CD14-positive monocyte (primary cell): Measurements from ENCODE around the gene SLC52A3. TPM values are rescaled to one million over a fixed set of nuclear protein-coding genes. Genes with fewer than 3 reads are reported as not detected.

Source experiments
- DNase-seq, 3 donors: peaks; one replicate each; pipeline ENCODE4 v3.0.0-alpha.2; 2011 to 2022
- H2AFZ ChIP-seq: 2 replicates; pipeline ENCODE4 v1.6.0; 2012; ENCODE audit warnings: mild to moderate bottlenecking, low read depth, low read length, inconsistent platforms; ENCODE audit not compliant: insufficient read depth, poor library complexity, severe bottlenecking
- H3K27ac ChIP-seq, 2 donors: 1 replicate in 1 of 2; 2 replicates in 1 of 2; pipeline ENCODE4 v1.5.1; 2012 to 2013; ENCODE audit warnings: low read length in 2 of 2, control low read depth in 1 of 2, inconsistent platforms in 1 of 2, low read depth in 1 of 2, mild to moderate bottlenecking in 1 of 2
- H3K27me3 ChIP-seq, 2 donors: one replicate each; pipeline versions ENCODE4 v1.6.0 to v1.6.1; 2011 to 2013; ENCODE audit warnings: low read length in 2 of 2; ENCODE audit not compliant: control insufficient read depth in 2 of 2, insufficient read depth in 2 of 2
- H3K36me3 ChIP-seq, 2 donors: replicated peaks in 1 of 2; 1 replicate in 1 of 2; 2 replicates in 1 of 2; pipeline versions ENCODE4 v1.5.1 to v1.6.1; 2012 to 2013; ENCODE audit warnings: low read length in 2 of 2, control low read depth in 1 of 2, inconsistent platforms in 1 of 2, mild to moderate bottlenecking in 1 of 2; ENCODE audit not compliant: insufficient read depth in 2 of 2, control insufficient read depth in 1 of 2
- H3K4me1 ChIP-seq, 2 donors: 1 replicate in 1 of 2; 2 replicates in 1 of 2; pipeline versions ENCODE4 v1.5.1 to v1.6.1; 2012 to 2013; ENCODE audit warnings: low read length in 2 of 2, control low read depth in 1 of 2, inconsistent platforms in 1 of 2, mild to moderate bottlenecking in 1 of 2, moderate library complexity in 1 of 2; ENCODE audit not compliant: insufficient read depth in 2 of 2, control insufficient read depth in 1 of 2
- H3K4me2 ChIP-seq: replicated peaks from 2 replicates; pipeline ENCODE3; 2012; ENCODE audit warnings: low read length, moderate library complexity, mild to moderate bottlenecking; ENCODE audit not compliant: poor library complexity, severe bottlenecking; ENCODE audit errors: extremely low read depth
- H3K4me3 ChIP-seq, 3 experiments: fragments of 200-600 bp in 1 of 3; sonication (generic) in 1 of 3; replicated peaks in 1 of 3; 1 replicate in 2 of 3; 2 replicates in 1 of 3; pipeline ENCODE4 v1.5.1; 2011 to 2013; ENCODE audit warnings: low read length in 3 of 3, mild to moderate bottlenecking in 3 of 3, control low read depth in 2 of 3, low read depth in 2 of 3, inconsistent platforms in 1 of 3, moderate library complexity in 1 of 3
- H3K79me2 ChIP-seq: 2 replicates; pipeline ENCODE4 v1.6.0; 2012; ENCODE audit warnings: mild to moderate bottlenecking, control low read depth, inconsistent platforms, low read length, moderate library complexity; ENCODE audit not compliant: insufficient read depth
- H3K9ac ChIP-seq: 2 replicates; pipeline ENCODE4 v1.6.0; 2017; ENCODE audit warnings: low read length, mild to moderate bottlenecking; ENCODE audit not compliant: insufficient read depth, poor library complexity, severe bottlenecking
- H3K9me3 ChIP-seq, 2 donors: replicated peaks in 1 of 2; 1 replicate in 1 of 2; 2 replicates in 1 of 2; pipeline versions ENCODE4 v1.5.1 to v1.6.1; 2012 to 2013; ENCODE audit warnings: low read length in 2 of 2, control low read depth in 1 of 2; ENCODE audit not compliant: control insufficient read depth in 1 of 2, insufficient read depth in 1 of 2
- H4K20me1 ChIP-seq: 2 replicates; pipeline ENCODE4 v1.6.0; 2012; ENCODE audit warnings: mild to moderate bottlenecking, low read length, control low read depth, moderate library complexity; ENCODE audit not compliant: insufficient read depth
- H3K27ac Mint-ChIP-seq, 7 donors: one replicate each; pipeline ENCODE4 v1.8.0; 2020; ENCODE audit warnings: mild to moderate bottlenecking in 7 of 7, mixed read lengths in 7 of 7, moderate library complexity in 6 of 7, inconsistent platforms in 2 of 7
- H3K27me3 Mint-ChIP-seq, 3 donors: one replicate each; pipeline ENCODE4 v1.8.0; 2021 to 2022; ENCODE audit warnings: low read depth in 3 of 3, mild to moderate bottlenecking in 3 of 3, mixed read lengths in 3 of 3, moderate library complexity in 3 of 3, inconsistent platforms in 1 of 3
- H3K36me3 Mint-ChIP-seq, 2 donors: one replicate each; pipeline ENCODE4 v1.8.0; 2020; ENCODE audit warnings: mixed read lengths in 2 of 2, inconsistent platforms in 1 of 2, mild to moderate bottlenecking in 1 of 2
- H3K4me1 Mint-ChIP-seq: one replicate; pipeline ENCODE4 v1.8.0; 2020; ENCODE audit warnings: mild to moderate bottlenecking, mixed read lengths
- H3K4me3 Mint-ChIP-seq, 2 donors: one replicate each; pipeline ENCODE4 v1.8.0; 2020; ENCODE audit warnings: mild to moderate bottlenecking in 2 of 2, mixed read lengths in 2 of 2, moderate library complexity in 1 of 2
- H3K9me3 Mint-ChIP-seq, 7 donors: one replicate each; pipeline ENCODE4 v1.8.0; 2020 to 2022; ENCODE audit warnings: mixed read lengths in 7 of 7, mild to moderate bottlenecking in 6 of 7, moderate library complexity in 6 of 7, inconsistent platforms in 2 of 7
- CTCF ChIP-seq: fragments of 200-600 bp; IDR thresholded peaks from one replicate; pipeline ENCODE4 v1.8.0; 2022; ENCODE audit warnings: antibody characterized with exemption, mild to moderate bottlenecking
- WGBS: methylation state at CpG from one replicate; pipeline ENCODE4 v1.1.5; 2013; ENCODE audit warnings: missing lambda C conversion rate; ENCODE audit not compliant: insufficient coverage; 5-methylcytosine and 5-hydroxymethylcytosine counted together
- intact Hi-C, 2 donors: fragments of 100-400 bp; cut with micrococcal nuclease; formaldehyde crosslinking; loops; one replicate each; pipeline versions ENCODE4 v1.15.0 to v1.15.1; 2023
- polyA plus RNA-seq, 3 donors: library from polyadenylated mRNA; depleted of rRNA in 1 of 3; unstranded in 2 of 3; stranded (reverse) in 1 of 3; fragments of 300-500 nt in 2 of 3; fragments of >200 nt in 1 of 3; fragmentation: Illumina TruSeq in 2 of 3; gene quantifications; 1 replicate in 2 of 3; 2 replicates in 1 of 3; pipeline ENCODE4 v1.2.3, GENCODE V29; 2012 to 2021

SLC52A3 gene
- polyA plus RNA-seq, 3 donors, result not detected

GRCh38 chr20:739736-740135 is 28.6 kb downstream of the SLC52A3 start:
- no peak for TF ChIP-seq CTCF
- Histone ChIP-seq H3K27me3 (no peaks in the 10 kb centered on the region), H4K20me1 (no peaks in the 10 kb centered on the region), H2AFZ (no peak overlapping the region), H3K36me3 (no peaks in the 10 kb centered on the region), H3K27ac (no peak overlapping the region), H3K4me1 (no peaks in the 10 kb centered on the region), H3K9ac (no peak overlapping the region), H3K9me3 (peaks cover 7 to 8% of the 10 kb centered on the region in 2 donors), H3K79me2 (no peaks in the 10 kb centered on the region), H3K4me3 (no peak overlapping the region), H3K4me2 (no peak overlapping the region)
- intact Hi-C loops, result loop anchor here (5.0 kb wide), 1 partner anchor 177 kb away; no protein-coding TSS in a partner anchor
- no peak for DNase-seq
- Mint-ChIP-seq H3K36me3 (no peaks in the 10 kb centered on the region), H3K27ac (no peak overlapping the region), H3K4me1 (no peaks in the 10 kb centered on the region), H3K4me3 (no peak overlapping the region), H3K27me3 (peaks cover 0 to 6% (median 6%) of the 10 kb centered on the region in 3 donors), H3K9me3 (peaks cover 2 to 30% (median 12%) of the 10 kb centered on the region in 7 donors)
- no CpG with 5 or more reads among the region's 8 CpGs for WGBS

GRCh38 chr20:733861-734260 is 34.4 kb downstream of the SLC52A3 start:
- no peaks in the 10 kb centered on the region for H3K79me2 ChIP-seq
- no peak overlapping the region for H2AFZ ChIP-seq
- no peak overlapping the region for H3K4me2 ChIP-seq
- DNase-seq, result no peak
- H3K4me1 ChIP-seq, result no peaks in the 10 kb centered on the region
- no peaks in the 10 kb centered on the region for H3K36me3 ChIP-seq
- no peak overlapping the region for H3K9ac ChIP-seq
- no peak overlapping the region for H3K4me3 ChIP-seq
- 90% methylated on average over 7 of the region's 7 CpGs for WGBS
- Mint-ChIP-seq H3K27ac (no peak overlapping the region), H3K27me3 (peaks cover 21 to 26% (median 25%) of the 10 kb centered on the region in 3 donors), H3K4me1 (no peaks in the 10 kb centered on the region), H3K36me3 (no peaks in the 10 kb centered on the region), H3K4me3 (no peak overlapping the region), H3K9me3 (peaks cover 0 to 6% (median 3%) of the 10 kb centered on the region in 7 donors)
- H3K9me3 ChIP-seq, result peaks cover 0 to 3% of the 10 kb centered on the region in 2 donors
- no peak for TF ChIP-seq CTCF
- intact Hi-C loops, result no loop called here
- H3K27me3 ChIP-seq, result peaks cover 3 to 12% of the 10 kb centered on the region in 2 donors
- no peak overlapping the region for H3K27ac ChIP-seq
- H4K20me1 ChIP-seq, result no peaks in the 10 kb centered on the region
